HEK293 (cell line): Measurements from ENCODE around the gene DNAH9.

Experiments used
- FEZF1 ChIP-seq: fragments of 450-650 bp; formaldehyde crosslinking; IDR thresholded peaks from 2 replicates; pipeline ENCODE4 v1.5.1; 2016; ENCODE audit warnings: missing biosample characterization, missing genetic modification characterization
- KLF16 ChIP-seq: fragments of 450-650 bp; formaldehyde crosslinking; IDR thresholded peaks from 2 replicates; pipeline ENCODE4 v1.5.1; 2017; ENCODE audit warnings: missing biosample characterization, missing genetic modification characterization
- PRDM1 ChIP-seq: fragments of 450-650 bp; formaldehyde crosslinking; IDR thresholded peaks from 2 replicates; pipeline ENCODE4; 2016; ENCODE audit warnings: missing biosample characterization, missing genetic modification characterization
- WT1 ChIP-seq: fragments of 450-650 bp; formaldehyde crosslinking; IDR thresholded peaks from 2 replicates; pipeline ENCODE4 v1.5.1; 2016; ENCODE audit warnings: missing biosample characterization, missing genetic modification characterization
- YY1 ChIP-seq: fragments of 450-650 bp; formaldehyde crosslinking; IDR thresholded peaks from 2 replicates; pipeline ENCODE4 v1.5.1; 2018; ENCODE audit warnings: missing biosample characterization, missing genetic modification characterization
- ZBTB7A ChIP-seq: fragments of 450-650 bp; formaldehyde crosslinking; IDR thresholded peaks from 2 replicates; pipeline ENCODE4 v1.5.1; 2016; ENCODE audit warnings: low read depth, missing biosample characterization, missing genetic modification characterization
- ZNF121 ChIP-seq: fragments of 450-650 bp; formaldehyde crosslinking; IDR thresholded peaks from 2 replicates; pipeline ENCODE4 v1.5.1; 2016; ENCODE audit warnings: missing biosample characterization, missing genetic modification characterization
- ZNF138 ChIP-seq: fragments of 450-650 bp; formaldehyde crosslinking; IDR thresholded peaks from 2 replicates; pipeline ENCODE4 v1.5.1; 2016; ENCODE audit warnings: missing biosample characterization, missing genetic modification characterization, borderline replicate concordance
- ZNF274 ChIP-seq, 2 experiments: fragments of 200-500 bp in 1 of 2; fragments of 450-650 bp in 1 of 2; sonication (Bioruptor generic) in 1 of 2; formaldehyde crosslinking in 1 of 2; IDR thresholded peaks; 2 replicates each; pipeline versions ENCODE4 v1.5.1 to v1.6.1; 2014 to 2016; ENCODE audit warnings: borderline replicate concordance in 1 of 2, inconsistent platforms in 1 of 2, low read length in 1 of 2, missing biosample characterization in 1 of 2, missing genetic modification characterization in 1 of 2
- ZNF324 ChIP-seq: fragments of 450-650 bp; formaldehyde crosslinking; IDR thresholded peaks from 2 replicates; pipeline ENCODE4 v1.5.1; 2016; ENCODE audit warnings: missing biosample characterization, missing genetic modification characterization
- ZNF501 ChIP-seq: fragments of 450-650 bp; formaldehyde crosslinking; IDR thresholded peaks from 2 replicates; pipeline ENCODE4 v1.5.1; 2016; ENCODE audit warnings: missing biosample characterization, missing genetic modification characterization
- TF ChIP-seq, protein P1 (sequence below): fragments of 450-650 bp; formaldehyde crosslinking; IDR thresholded peaks from 2 replicates; pipeline ENCODE4 v1.5.1; 2016; ENCODE audit warnings: missing biosample characterization, missing genetic modification characterization
- TF ChIP-seq, protein P2 (sequence below): fragments of 450-650 bp; formaldehyde crosslinking; IDR thresholded peaks from 2 replicates; pipeline ENCODE4 v1.5.1; 2016; ENCODE audit warnings: missing biosample characterization, missing genetic modification characterization

DNA sequence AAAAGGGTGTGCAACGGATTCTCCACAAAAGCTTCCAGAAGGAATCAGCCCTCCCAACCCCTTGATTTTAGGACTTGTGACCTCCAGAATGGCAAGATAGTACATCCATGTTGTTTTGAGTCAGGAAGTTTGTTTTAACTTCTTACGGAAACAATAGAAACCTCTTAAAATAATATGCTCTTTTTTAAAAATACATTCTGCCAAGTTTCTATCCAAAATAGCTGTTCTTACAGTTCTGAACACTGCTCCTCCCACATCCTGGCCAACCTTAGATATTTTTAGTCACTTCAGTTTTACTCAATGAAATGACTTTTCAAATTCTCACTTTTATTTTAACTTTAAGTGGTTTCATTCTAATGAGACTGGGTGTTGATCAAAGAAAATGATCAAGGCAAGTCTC is 242.6 kb downstream of the DNAH9 start:
- TF ChIP-seq WT1 (no peak), ZNF501 (tag by site-specific recombination) (no peak), ZBTB7A (tag by site-specific recombination) (no peak), YY1 (no peak), ZNF121 (no peak), KLF16 (no peak), PRDM1 (tag by site-specific recombination) (no peak), ZNF324 (no peak), ZNF274 (IDR thresholded peaks at IDR 0.05; ENCODE audit: low read length) (no peak), ZNF274 (tag by site-specific recombination; IDR thresholded peaks at IDR 0.05; ENCODE audit: borderline replicate concordance) (no peak), ZNF138 (tag by site-specific recombination) (no peak), FEZF1 (tag by site-specific recombination) (no peak)
- TF ChIP-seq, protein P1, sequence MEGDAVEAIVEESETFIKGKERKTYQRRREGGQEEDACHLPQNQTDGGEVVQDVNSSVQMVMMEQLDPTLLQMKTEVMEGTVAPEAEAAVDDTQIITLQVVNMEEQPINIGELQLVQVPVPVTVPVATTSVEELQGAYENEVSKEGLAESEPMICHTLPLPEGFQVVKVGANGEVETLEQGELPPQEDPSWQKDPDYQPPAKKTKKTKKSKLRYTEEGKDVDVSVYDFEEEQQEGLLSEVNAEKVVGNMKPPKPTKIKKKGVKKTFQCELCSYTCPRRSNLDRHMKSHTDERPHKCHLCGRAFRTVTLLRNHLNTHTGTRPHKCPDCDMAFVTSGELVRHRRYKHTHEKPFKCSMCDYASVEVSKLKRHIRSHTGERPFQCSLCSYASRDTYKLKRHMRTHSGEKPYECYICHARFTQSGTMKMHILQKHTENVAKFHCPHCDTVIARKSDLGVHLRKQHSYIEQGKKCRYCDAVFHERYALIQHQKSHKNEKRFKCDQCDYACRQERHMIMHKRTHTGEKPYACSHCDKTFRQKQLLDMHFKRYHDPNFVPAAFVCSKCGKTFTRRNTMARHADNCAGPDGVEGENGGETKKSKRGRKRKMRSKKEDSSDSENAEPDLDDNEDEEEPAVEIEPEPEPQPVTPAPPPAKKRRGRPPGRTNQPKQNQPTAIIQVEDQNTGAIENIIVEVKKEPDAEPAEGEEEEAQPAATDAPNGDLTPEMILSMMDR (tag by site-specific recombination), result no peak
- TF ChIP-seq, protein P2, sequence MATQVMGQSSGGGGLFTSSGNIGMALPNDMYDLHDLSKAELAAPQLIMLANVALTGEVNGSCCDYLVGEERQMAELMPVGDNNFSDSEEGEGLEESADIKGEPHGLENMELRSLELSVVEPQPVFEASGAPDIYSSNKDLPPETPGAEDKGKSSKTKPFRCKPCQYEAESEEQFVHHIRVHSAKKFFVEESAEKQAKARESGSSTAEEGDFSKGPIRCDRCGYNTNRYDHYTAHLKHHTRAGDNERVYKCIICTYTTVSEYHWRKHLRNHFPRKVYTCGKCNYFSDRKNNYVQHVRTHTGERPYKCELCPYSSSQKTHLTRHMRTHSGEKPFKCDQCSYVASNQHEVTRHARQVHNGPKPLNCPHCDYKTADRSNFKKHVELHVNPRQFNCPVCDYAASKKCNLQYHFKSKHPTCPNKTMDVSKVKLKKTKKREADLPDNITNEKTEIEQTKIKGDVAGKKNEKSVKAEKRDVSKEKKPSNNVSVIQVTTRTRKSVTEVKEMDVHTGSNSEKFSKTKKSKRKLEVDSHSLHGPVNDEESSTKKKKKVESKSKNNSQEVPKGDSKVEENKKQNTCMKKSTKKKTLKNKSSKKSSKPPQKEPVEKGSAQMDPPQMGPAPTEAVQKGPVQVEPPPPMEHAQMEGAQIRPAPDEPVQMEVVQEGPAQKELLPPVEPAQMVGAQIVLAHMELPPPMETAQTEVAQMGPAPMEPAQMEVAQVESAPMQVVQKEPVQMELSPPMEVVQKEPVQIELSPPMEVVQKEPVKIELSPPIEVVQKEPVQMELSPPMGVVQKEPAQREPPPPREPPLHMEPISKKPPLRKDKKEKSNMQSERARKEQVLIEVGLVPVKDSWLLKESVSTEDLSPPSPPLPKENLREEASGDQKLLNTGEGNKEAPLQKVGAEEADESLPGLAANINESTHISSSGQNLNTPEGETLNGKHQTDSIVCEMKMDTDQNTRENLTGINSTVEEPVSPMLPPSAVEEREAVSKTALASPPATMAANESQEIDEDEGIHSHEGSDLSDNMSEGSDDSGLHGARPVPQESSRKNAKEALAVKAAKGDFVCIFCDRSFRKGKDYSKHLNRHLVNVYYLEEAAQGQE (tag by site-specific recombination), result no peak
